ENCODE measurements around the gene COMMD8.

The COMMD8 gene

DNA sequence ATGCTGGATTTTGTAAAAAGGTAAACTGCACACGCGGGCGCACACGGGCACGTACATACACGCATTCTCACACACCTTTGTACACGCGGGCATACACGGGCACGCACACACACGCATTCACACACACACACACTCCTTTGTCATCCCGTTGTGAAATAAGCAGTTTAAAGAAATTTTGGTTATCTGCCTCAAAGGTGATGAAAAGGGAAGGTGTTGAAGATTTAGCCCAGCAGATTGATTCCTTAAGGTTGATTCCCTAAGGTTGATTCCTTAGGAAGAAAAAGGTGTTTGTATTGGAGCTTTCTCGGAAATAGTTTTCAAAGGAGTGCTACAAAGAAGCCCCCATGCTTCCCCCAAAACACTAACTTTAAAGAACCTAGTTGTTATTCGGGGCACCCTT lies 22.3 kb upstream of the COMMD8 start:
- H3K4me3 ChIP-seq (ENCODE audit: low read depth, low read length): peak overlapping the region; percentile 76
- TF ChIP-seq, protein P1, sequence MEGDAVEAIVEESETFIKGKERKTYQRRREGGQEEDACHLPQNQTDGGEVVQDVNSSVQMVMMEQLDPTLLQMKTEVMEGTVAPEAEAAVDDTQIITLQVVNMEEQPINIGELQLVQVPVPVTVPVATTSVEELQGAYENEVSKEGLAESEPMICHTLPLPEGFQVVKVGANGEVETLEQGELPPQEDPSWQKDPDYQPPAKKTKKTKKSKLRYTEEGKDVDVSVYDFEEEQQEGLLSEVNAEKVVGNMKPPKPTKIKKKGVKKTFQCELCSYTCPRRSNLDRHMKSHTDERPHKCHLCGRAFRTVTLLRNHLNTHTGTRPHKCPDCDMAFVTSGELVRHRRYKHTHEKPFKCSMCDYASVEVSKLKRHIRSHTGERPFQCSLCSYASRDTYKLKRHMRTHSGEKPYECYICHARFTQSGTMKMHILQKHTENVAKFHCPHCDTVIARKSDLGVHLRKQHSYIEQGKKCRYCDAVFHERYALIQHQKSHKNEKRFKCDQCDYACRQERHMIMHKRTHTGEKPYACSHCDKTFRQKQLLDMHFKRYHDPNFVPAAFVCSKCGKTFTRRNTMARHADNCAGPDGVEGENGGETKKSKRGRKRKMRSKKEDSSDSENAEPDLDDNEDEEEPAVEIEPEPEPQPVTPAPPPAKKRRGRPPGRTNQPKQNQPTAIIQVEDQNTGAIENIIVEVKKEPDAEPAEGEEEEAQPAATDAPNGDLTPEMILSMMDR (IDR thresholded peaks at IDR 0.05; ENCODE audit: low read depth, low read length, missing control alignments): no peak
- DNase-seq (ENCODE audit: low read depth): no peak

DNA sequence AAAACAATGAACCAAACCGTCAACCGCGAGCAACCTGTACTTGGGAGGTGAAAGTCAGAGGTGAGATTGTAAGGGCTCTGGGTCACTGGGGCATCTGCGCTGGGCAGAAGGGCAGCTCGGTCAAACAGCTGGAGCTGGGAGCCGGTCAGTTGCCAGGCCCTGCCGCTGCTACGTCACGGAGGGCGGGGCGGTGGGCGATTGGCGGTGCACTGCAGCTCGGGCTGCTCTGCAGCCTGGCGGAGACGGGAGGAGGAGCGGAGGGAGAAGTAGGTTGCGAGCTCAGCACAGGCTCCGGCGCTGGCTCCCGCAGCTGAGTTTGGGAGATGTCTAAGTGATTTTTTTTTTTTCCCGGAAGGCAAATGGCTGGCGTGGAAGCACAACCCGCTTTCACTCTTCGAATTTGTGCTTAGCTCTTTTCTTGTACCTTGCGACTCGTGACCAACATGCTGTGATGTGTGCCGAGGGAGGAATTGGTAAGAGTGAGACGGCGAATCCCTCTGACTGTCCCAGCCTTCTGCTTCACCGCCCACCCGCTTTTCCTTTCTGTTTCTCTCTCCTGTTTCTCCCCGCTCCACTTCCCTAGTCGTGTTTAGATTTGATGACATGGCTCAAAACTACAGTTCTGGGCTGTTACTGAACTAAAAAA lies 21.7 kb upstream of the COMMD8 start, which contains the start of gene ATP10D:
Gene ATP10D (plus strand): TSS at position 229 of the 646 bp plus-strand sequence. CDS start 27,266 bp downstream, outside the sequence.
- TF ChIP-seq, protein P1 (IDR thresholded peaks at IDR 0.05; ENCODE audit: low read depth, low read length, missing control alignments): peak; percentile 23
- H3K4me3 ChIP-seq (ENCODE audit: low read depth, low read length): peak within 1 kb of the TSS; percentile 76
- peak; percentile 64 for DNase-seq (ENCODE audit: low read depth)

- peak; percentile 43 for DNase-seq (ENCODE audit: low read depth)
- TF ChIP-seq, protein P1 (IDR thresholded peaks at IDR 0.05; ENCODE audit: low read depth, low read length, missing control alignments): no peak
- H3K4me3 ChIP-seq (ENCODE audit: low read depth, low read length): no peak overlapping the region; the same call in 1 of the 2 replicates
These were observed 20.7 kb upstream of the COMMD8 start for GRCh38 chr4:47484168-47484567.

GRCh38 chr4:47483745-47484144 lies 20.2 kb upstream of the COMMD8 start:
- DNase-seq (ENCODE audit: low read depth): no peak
- no peak overlapping the region for H3K4me3 ChIP-seq (ENCODE audit: low read depth, low read length)
- TF ChIP-seq, protein P1 (IDR thresholded peaks at IDR 0.05; ENCODE audit: low read depth, low read length, missing control alignments): no peak

GRCh38 chr4:47482326-47482725 lies 18.8 kb upstream of the COMMD8 start:
- TF ChIP-seq, protein P1 (IDR thresholded peaks at IDR 0.05; ENCODE audit: low read depth, low read length, missing control alignments): no peak
- no peak for DNase-seq (ENCODE audit: low read depth)
- no peak overlapping the region for H3K4me3 ChIP-seq (ENCODE audit: low read depth, low read length)

DNA sequence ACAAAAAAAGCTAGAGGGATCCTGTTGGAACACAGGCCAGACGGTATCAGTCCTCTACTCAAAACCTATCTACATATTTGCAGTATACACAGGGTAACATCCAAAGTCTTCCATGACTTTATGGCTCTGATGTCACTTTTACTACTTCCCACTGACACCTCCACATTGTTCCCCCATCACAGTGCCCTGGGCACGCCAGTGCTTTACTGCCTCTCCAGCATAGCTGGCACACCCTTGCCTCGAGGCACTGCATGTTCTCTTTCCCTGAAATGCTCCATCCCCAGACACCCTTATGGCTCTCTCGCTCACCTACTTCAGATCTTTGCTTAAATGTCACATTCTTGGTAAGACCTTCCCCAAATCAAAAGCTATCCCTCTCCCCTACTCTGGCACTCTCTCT lies 15.3 kb upstream of the COMMD8 start:
- no peak for DNase-seq (ENCODE audit: low read depth)
- TF ChIP-seq, protein P1 (IDR thresholded peaks at IDR 0.05; ENCODE audit: low read depth, low read length, missing control alignments): no peak

DNA sequence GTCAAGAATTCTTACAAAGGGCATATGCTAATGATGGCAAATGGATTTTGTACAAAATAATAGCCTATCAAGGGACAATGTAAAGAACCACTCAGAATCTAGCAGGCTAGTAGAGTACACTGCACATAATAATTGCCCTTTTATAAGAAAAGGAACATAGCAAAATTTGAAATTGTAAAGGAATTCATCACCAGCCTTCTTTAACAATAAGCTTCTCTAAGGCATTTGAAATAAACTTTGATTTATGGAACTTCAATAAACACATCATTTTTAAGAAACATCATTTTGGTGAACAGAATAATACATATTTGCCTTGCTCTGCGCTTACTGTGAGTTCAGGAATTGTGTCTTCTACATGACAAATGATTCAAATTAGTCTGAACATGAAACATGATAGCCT lies 11.9 kb upstream of the COMMD8 start:
- TF ChIP-seq, protein P1 (IDR thresholded peaks at IDR 0.05; ENCODE audit: low read depth, low read length, missing control alignments): no peak
- H3K4me3 ChIP-seq (ENCODE audit: low read depth, low read length): no peak overlapping the region
- DNase-seq (ENCODE audit: low read depth): no peak

More for the DNA sequence above, 15.3 kb upstream of the COMMD8 start:
- H3K4me3 ChIP-seq (ENCODE audit: low read depth, low read length): no peak overlapping the region

Data from GM12864 (cell line).